Mucosa of stomach (tissue), 1 donor: ENCODE results near the gene CMTM5.

ENCODE experiments used
- H3K27me3 ChIP-seq: one replicate; pipeline ENCODE4 v1.7.0; 2013; ENCODE audit warnings: mild to moderate bottlenecking, low read length; ENCODE audit not compliant: control insufficient read depth, insufficient read depth
- H3K36me3 ChIP-seq: one replicate; pipeline ENCODE4 v1.7.0; 2013; ENCODE audit warnings: low read length; ENCODE audit not compliant: control insufficient read depth, insufficient read depth
- H3K4me1 ChIP-seq: one replicate; pipeline ENCODE4 v1.7.0; 2013; ENCODE audit warnings: mild to moderate bottlenecking, low read length; ENCODE audit not compliant: control insufficient read depth, insufficient read depth
- H3K4me3 ChIP-seq: one replicate; pipeline ENCODE4 v1.7.0; 2013; ENCODE audit warnings: low read length
- H3K9ac ChIP-seq: one replicate; pipeline ENCODE4 v1.7.0; 2013; ENCODE audit warnings: mild to moderate bottlenecking, low read length, moderate library complexity
- H3K9me3 ChIP-seq: one replicate; pipeline ENCODE4 v1.7.0; 2013; ENCODE audit warnings: mild to moderate bottlenecking, low read length, moderate library complexity; ENCODE audit not compliant: control insufficient read depth
- donor health status: Pancreatic carcinoma.

Gene CMTM5

GRCh38 chr14:23360496-23360895 is 16.4 kb upstream of the CMTM5 start:
- H3K9me3 ChIP-seq = no peaks in the 10 kb centered on the region
- peaks cover 5% of the 10 kb centered on the region for H3K4me1 ChIP-seq
- no peak overlapping the region for H3K9ac ChIP-seq
- H3K4me3 ChIP-seq = no peak overlapping the region
- no peaks in the 10 kb centered on the region for H3K36me3 ChIP-seq
- peaks cover 21% of the 10 kb centered on the region for H3K27me3 ChIP-seq

DNA sequence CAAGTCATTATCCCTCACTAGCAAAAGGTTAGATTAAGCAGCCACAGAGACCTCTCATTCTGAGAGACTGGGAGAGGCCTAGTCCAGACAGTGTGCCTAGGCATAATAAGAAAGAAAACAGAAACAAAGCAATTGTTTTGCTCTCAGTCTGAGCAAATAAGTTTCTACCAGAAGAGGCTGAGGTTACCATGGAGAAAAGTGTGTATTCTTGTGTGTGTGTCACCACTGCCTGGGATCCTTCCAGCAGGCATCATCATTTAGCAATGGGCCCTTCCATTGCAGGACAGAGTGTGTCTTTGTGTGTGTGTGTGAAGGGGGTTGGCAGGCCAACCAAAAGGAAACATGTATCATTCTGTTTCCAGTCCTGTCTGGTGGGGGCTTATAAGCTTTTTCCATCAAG is 15.5 kb upstream of the CMTM5 start:
- no peaks in the 10 kb centered on the region for H3K9me3 ChIP-seq
- no peaks in the 10 kb centered on the region for H3K36me3 ChIP-seq
- H3K27me3 ChIP-seq = peaks cover 27% of the 10 kb centered on the region
- no peak overlapping the region for H3K9ac ChIP-seq
- no peak overlapping the region for H3K4me3 ChIP-seq
- H3K4me1 ChIP-seq = peaks cover 5% of the 10 kb centered on the region

DNA sequence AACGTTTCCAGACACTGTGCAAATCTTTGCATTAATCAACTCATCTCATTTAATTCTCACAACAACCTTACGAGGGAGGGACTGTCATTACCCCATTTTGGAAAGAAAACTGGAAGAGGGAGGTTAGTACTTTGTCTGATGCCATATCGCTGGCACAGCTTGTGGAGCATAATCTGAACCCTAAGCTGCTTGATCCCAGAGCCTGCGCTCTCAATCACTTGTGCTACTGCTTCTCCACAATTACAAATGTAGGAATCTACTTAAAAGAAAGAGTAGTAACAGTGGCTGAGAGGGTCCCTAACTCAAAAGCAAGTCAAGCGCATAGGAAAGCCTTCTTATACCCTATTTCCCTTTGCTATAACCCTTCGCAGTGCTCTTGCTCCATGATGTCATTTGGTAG is 15.1 kb upstream of the CMTM5 start:
- Histone ChIP-seq H3K4me3 (no peak overlapping the region), H3K36me3 (no peaks in the 10 kb centered on the region), H3K9ac (no peak overlapping the region), H3K9me3 (no peaks in the 10 kb centered on the region), H3K4me1 (peaks cover 5% of the 10 kb centered on the region), H3K27me3 (peaks cover 27% of the 10 kb centered on the region)

DNA sequence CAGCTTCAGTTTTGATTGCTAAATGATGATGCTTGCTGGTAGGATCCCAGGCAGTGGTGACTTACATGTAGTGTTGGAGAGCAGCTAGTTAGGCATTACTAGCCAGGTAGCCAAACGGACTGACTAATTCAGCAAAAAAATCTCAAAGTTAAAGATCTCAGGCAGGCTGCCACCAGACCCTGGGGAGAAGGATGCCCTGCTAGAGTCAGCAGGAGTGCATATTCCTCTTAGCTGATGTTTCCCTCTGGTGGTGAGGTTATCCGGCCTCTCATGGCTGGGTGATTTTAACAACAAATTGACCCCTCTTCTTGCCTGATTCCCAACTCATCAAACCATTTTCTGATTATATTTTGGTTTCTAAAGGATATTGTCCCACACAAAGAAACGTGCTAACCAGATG is 14.6 kb upstream of the CMTM5 start:
- no peak overlapping the region for H3K4me3 ChIP-seq
- H3K9ac ChIP-seq = no peak overlapping the region
- no peaks in the 10 kb centered on the region for H3K9me3 ChIP-seq
- H3K27me3 ChIP-seq = peaks cover 27% of the 10 kb centered on the region
- H3K4me1 ChIP-seq = peaks cover 5% of the 10 kb centered on the region
- no peaks in the 10 kb centered on the region for H3K36me3 ChIP-seq

- Histone ChIP-seq H3K4me1 (peaks cover 5% of the 10 kb centered on the region), H3K27me3 (peaks cover 27% of the 10 kb centered on the region), H3K36me3 (no peaks in the 10 kb centered on the region), H3K4me3 (no peak overlapping the region), H3K9ac (peak overlapping the region; percentile 60), H3K9me3 (no peaks in the 10 kb centered on the region)
These were observed 12.4 kb upstream of the CMTM5 start for GRCh38 chr14:23364164-23365035.

GRCh38 chr14:23365036-23365731 is 11.7 kb upstream of the CMTM5 start, which contains the start of gene EFS:
TSS of gene EFS (minus strand) at chr14:23365172. CDS start at chr14:23365025, 147 bp downstream.
- Histone ChIP-seq H3K9me3 (no peaks in the 10 kb centered on the region), H3K4me3 (no peak within 1 kb of the TSS), H3K36me3 (no peaks in the 10 kb centered on the region), H3K9ac (peak within 1 kb of the TSS; percentile 60), H3K27me3 (peaks cover 24% of the 10 kb centered on the region), H3K4me1 (peaks cover 5% of the 10 kb centered on the region)

GRCh38 chr14:23365732-23366425 is 11.0 kb upstream of the CMTM5 start:
- Histone ChIP-seq H3K9ac (peak overlapping the region; percentile 43), H3K27me3 (peaks cover 23% of the 10 kb centered on the region), H3K4me3 (no peak overlapping the region), H3K36me3 (no peaks in the 10 kb centered on the region), H3K4me1 (peaks cover 5% of the 10 kb centered on the region), H3K9me3 (no peaks in the 10 kb centered on the region)

- H3K9me3 ChIP-seq = no peaks in the 10 kb centered on the region
- no peak overlapping the region for H3K4me3 ChIP-seq
- H3K36me3 ChIP-seq = no peaks in the 10 kb centered on the region
- peaks cover 5% of the 10 kb centered on the region for H3K4me1 ChIP-seq
- H3K9ac ChIP-seq = no peak overlapping the region
- peaks cover 23% of the 10 kb centered on the region for H3K27me3 ChIP-seq
These were observed 10.4 kb upstream of the CMTM5 start for GRCh38 chr14:23366426-23366921.

- H3K27me3 ChIP-seq = peaks cover 9% of the 10 kb centered on the region
- H3K9me3 ChIP-seq = no peaks in the 10 kb centered on the region
- H3K36me3 ChIP-seq = no peaks in the 10 kb centered on the region
- H3K4me3 ChIP-seq = no peak overlapping the region
- no peak overlapping the region for H3K9ac ChIP-seq
- no peaks in the 10 kb centered on the region for H3K4me1 ChIP-seq
These were observed 6.6 kb upstream of the CMTM5 start for GRCh38 chr14:23370221-23370620.

DNA sequence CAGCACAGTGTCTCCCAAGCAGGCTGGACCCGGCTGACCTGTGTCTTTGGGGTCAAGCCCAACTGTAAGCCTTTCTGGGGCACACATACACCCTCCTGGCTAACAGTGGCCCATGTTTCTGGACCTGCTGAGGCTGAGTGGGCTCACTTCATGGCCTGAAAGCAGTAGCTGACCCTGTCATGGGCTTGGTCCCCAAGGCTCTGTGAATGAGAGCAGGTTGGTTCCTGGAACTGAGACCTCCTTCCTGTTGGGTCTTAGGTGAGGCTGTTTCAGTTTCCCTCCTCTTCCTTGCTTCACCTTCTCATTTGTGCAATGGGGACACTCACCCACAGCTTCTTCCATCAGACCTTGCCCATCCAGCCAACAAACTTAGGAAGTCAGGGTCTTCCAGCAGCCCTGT is 5.0 kb upstream of the CMTM5 start:
- no peaks in the 10 kb centered on the region for H3K9me3 ChIP-seq
- H3K4me1 ChIP-seq = no peaks in the 10 kb centered on the region
- H3K9ac ChIP-seq = no peak overlapping the region
- no peaks in the 10 kb centered on the region for H3K36me3 ChIP-seq
- no peaks in the 10 kb centered on the region for H3K27me3 ChIP-seq
- no peak overlapping the region for H3K4me3 ChIP-seq

- Histone ChIP-seq H3K27me3 (no peaks in the 10 kb centered on the region), H3K36me3 (no peaks in the 10 kb centered on the region), H3K4me3 (no peak within 1 kb of the TSS), H3K4me1 (no peaks in the 10 kb centered on the region), H3K9ac (no peak within 1 kb of the TSS), H3K9me3 (no peaks in the 10 kb centered on the region)
These were observed 4.3 kb upstream of the CMTM5 start, which contains the start of gene IL25 for GRCh38 chr14:23372509-23372908. TSS of gene IL25 (plus strand) at chr14:23372809.

DNA sequence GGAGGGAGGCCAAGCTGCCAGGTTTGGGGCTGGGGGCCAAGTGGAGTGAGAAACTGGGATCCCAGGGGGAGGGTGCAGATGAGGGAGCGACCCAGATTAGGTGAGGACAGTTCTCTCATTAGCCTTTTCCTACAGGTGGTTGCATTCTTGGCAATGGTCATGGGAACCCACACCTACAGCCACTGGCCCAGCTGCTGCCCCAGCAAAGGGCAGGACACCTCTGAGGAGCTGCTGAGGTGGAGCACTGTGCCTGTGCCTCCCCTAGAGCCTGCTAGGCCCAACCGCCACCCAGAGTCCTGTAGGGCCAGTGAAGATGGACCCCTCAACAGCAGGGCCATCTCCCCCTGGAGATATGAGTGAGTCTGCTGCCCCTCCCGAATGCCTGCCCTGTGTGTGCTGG is 3.8 kb upstream of the CMTM5 start:
- H3K9ac ChIP-seq = no peak overlapping the region
- H3K9me3 ChIP-seq = no peaks in the 10 kb centered on the region
- H3K4me3 ChIP-seq = no peak overlapping the region
- no peaks in the 10 kb centered on the region for H3K36me3 ChIP-seq
- H3K4me1 ChIP-seq = no peaks in the 10 kb centered on the region
- H3K27me3 ChIP-seq = no peaks in the 10 kb centered on the region
